Breast epithelium (tissue), 4 donors: ENCODE data around the gene SLC35F1. TPM values are rescaled to one million over a fixed set of nuclear protein-coding genes. Genes with fewer than 3 reads are reported as not detected.
"Not testable (repeated sequence)": the region's sequence is repeated elsewhere in the genome, so short reads cannot be mapped to it uniquely, and the experiment has no call there.

ENCODE experiments used
- DNase-seq, 2 donors: peaks; one replicate each; pipeline ENCODE4 v3.0.0-alpha.2; 2019; ENCODE audit warnings: low spot score in 2 of 2
- H3K27ac ChIP-seq, 2 donors: fragments of 200-600 bp; sonication (generic) in 1 of 2; one replicate each; pipeline ENCODE4 v1.5.1; 2016 to 2019; ENCODE audit warnings: mild to moderate bottlenecking in 1 of 2
- H3K27me3 ChIP-seq, 2 donors: fragments of 200-600 bp; sonication (generic) in 1 of 2; one replicate each; pipeline versions ENCODE4 v1.5.1 to v1.6.0; 2017 to 2019; ENCODE audit warnings: control low read depth in 1 of 2, mild to moderate bottlenecking in 1 of 2
- H3K36me3 ChIP-seq: fragments of 200-600 bp; one replicate; pipeline ENCODE4 v1.5.1; 2019
- H3K4me1 ChIP-seq, 2 donors: fragments of 200-600 bp; sonication (generic); one replicate each; pipeline ENCODE4 v1.5.1; 2016 to 2019; ENCODE audit warnings: control low read depth in 1 of 2
- H3K4me3 ChIP-seq, 3 donors: fragments of 200-600 bp; sonication (generic); 1 replicate in 2 of 3; 2 replicates in 1 of 3; pipeline ENCODE4 v1.5.1; 2016 to 2019; ENCODE audit warnings: mild to moderate bottlenecking in 3 of 3, moderate library complexity in 2 of 3
- H3K9me3 ChIP-seq, 2 donors: fragments of 200-600 bp; sonication (generic) in 1 of 2; one replicate each; pipeline ENCODE4 v1.5.1; 2016 to 2019; ENCODE audit warnings: control low read depth in 1 of 2
- POLR2A ChIP-seq: fragments of 450-650 bp; IDR thresholded peaks from one replicate; pipeline ENCODE4 v1.6.1; 2016; ENCODE audit warnings: antibody characterized with exemption, mild to moderate bottlenecking, moderate library complexity
- POLR2AphosphoS5 ChIP-seq, 3 donors: sonication (generic); formaldehyde crosslinking; IDR thresholded peaks; one replicate each; pipeline ENCODE4 v1.6.1; 2017; ENCODE audit warnings: antibody characterized with exemption in 3 of 3
- intact Hi-C: fragments of 100-400 bp; cut with DNase I; formaldehyde crosslinking; loops from one replicate; pipeline ENCODE4 v1.15.1; 2023; ENCODE audit warnings: low total_unique reads
- total RNA-seq, 3 donors: library from RNA; depleted of rRNA; stranded (reverse); fragments of >200 nt; gene quantifications; one replicate each; pipeline ENCODE4 v1.1.0, GENCODE V29; 2016
- TF ChIP-seq, protein P1 (sequence below), 3 donors: fragments of 450-650 bp; IDR thresholded peaks; one replicate each; pipeline ENCODE4 v1.5.1; 2016 to 2017; ENCODE audit warnings: antibody characterized with exemption in 3 of 3, mild to moderate bottlenecking in 3 of 3, moderate library complexity in 3 of 3

The SLC35F1 gene
- total RNA-seq, result 1 to 10 TPM in 1 of 3 donors, under 1 TPM in 2; 0.66 to 2.5 (median 0.80) TPM

DNA sequence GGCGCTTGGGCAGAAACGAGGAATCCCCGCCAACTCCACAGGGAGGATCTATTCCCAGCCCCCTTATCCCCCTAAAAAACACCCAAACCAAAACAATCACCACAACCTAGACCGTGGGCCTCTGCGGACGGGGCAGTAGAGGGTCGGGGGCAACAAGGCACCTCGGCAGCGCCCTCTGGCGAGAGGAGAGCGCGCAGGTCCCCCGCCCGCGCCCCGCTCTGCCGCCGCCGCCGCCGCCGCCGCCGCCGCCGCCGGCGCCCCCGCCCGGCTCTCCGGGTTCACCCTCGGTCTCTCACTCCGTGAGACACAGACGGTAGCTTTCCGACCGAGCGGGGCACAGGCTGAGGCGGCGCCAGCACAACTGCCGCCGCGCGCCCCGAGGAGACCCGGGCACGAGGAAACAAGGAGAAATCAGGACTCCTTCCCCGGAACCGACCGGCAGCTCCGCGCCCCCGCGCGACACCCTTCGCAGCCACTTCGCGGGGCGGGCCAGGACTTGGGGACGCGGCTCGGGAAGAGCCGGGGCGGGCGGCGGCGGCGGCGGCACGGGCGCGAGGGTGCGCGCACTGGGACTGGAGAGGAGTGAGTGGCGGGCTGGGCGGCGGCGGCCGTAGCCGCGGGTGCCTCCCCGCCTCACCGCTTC is at the start of gene SLC35F1:
TSS of gene SLC35F1 (plus strand) at position 307 of the 643 bp plus-strand sequence.
- Histone ChIP-seq H3K36me3 (no peaks in the 10 kb centered on the region), H3K27ac (no peak within 1 kb of the TSS), H3K9me3 (no peaks in the 10 kb centered on the region), H3K27me3 (peaks cover 0 to 38% of the 10 kb centered on the region in 2 donors), H3K4me3 (peak within 1 kb of the TSS; percentile 47 to 74 (median 59)), H3K4me1 (peaks cover 0 to 6% of the 10 kb centered on the region in 2 donors)
- DNase-seq, result no peak
- TF ChIP-seq, protein P1, sequence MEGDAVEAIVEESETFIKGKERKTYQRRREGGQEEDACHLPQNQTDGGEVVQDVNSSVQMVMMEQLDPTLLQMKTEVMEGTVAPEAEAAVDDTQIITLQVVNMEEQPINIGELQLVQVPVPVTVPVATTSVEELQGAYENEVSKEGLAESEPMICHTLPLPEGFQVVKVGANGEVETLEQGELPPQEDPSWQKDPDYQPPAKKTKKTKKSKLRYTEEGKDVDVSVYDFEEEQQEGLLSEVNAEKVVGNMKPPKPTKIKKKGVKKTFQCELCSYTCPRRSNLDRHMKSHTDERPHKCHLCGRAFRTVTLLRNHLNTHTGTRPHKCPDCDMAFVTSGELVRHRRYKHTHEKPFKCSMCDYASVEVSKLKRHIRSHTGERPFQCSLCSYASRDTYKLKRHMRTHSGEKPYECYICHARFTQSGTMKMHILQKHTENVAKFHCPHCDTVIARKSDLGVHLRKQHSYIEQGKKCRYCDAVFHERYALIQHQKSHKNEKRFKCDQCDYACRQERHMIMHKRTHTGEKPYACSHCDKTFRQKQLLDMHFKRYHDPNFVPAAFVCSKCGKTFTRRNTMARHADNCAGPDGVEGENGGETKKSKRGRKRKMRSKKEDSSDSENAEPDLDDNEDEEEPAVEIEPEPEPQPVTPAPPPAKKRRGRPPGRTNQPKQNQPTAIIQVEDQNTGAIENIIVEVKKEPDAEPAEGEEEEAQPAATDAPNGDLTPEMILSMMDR (IDR thresholded peaks at IDR 0.05), result no peak
- TF ChIP-seq POLR2AphosphoS5 (IDR thresholded peaks at IDR 0.05) (no peak), POLR2A (no peak)
- intact Hi-C loops, result no loop called here

DNA sequence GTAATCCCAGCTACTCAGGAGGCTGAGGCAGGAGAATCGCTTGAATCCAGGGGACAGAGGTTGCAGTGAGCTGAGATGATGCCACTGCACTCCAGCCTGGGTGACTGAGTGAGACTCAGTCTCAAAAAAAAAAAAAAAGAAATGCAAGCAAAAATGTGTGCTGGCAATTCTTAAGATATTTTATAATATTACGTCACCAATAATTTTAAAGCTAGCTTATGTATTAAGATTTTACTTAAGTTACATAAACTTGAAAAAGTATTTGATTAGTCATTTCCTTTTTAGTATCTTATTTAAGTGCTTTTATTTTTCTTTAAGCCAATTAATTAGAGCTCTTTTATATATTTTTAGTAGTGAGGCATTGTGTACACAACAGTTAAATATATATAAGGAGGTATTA is 48.5 kb upstream of the SLC35F1 start:
- peaks cover 0 to 11% of the 10 kb centered on the region in 2 donors for H3K9me3 ChIP-seq
- H3K4me3 ChIP-seq, H3K27ac ChIP-seq, H3K27me3 ChIP-seq, H3K36me3 ChIP-seq, H3K4me1 ChIP-seq, intact Hi-C loops, DNase-seq: not testable (repeated sequence)

DNA sequence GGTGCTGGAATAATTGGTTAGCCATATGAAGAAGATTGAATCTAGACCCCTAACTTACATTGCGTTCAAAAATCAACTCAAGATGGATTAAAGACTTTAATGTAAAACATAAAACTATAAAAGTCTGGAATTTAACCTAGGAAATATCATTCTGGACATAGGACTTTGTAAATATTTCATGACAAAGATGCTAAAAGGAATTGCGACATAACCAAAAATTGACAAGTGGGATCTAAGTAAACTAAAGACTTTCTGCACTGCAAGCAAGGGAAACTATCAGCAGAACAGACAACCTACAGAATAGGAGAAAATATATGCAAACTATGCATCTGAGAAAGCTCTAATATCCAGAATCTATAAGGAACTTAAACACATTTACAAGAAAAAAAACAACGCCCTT is 45.5 kb upstream of the SLC35F1 start:
- peaks cover 6 to 18% of the 10 kb centered on the region in 2 donors for H3K9me3 ChIP-seq
- TF ChIP-seq, protein P1 (IDR thresholded peaks at IDR 0.05), result no peak
- TF ChIP-seq POLR2A, result no peak
- TF ChIP-seq POLR2AphosphoS5 (IDR thresholded peaks at IDR 0.05), result no peak
- H3K36me3 ChIP-seq, result no peaks in the 10 kb centered on the region
- H3K27ac ChIP-seq, result no peak overlapping the region
- no peaks in the 10 kb centered on the region for H3K27me3 ChIP-seq
- H3K4me3 ChIP-seq, result no peak overlapping the region
- no peak for DNase-seq
- H3K4me1 ChIP-seq, result no peaks in the 10 kb centered on the region
- intact Hi-C loops, result no loop called here

DNA sequence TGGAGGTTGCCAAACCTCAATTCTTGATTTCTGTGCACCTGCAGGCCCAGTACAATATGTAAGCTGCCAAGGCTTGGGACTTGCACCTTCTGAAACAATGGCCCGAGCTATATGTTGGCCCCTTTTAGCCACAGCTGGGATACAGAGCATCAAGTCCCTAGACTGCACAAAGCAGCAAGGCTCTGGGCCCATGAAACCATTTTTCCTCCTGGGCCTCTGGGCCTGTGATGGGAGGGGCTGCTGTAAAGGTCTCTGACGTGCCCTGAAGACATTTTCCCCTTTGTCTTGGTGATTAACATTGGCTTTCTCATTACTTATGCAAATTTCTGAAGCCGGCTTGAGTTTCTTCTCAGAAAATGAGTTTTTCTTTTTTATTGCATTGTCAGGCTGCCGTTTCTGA is 40.5 kb upstream of the SLC35F1 start:
- TF ChIP-seq, protein P1 (IDR thresholded peaks at IDR 0.05), result no peak
- TF ChIP-seq POLR2A (no peak), POLR2AphosphoS5 (IDR thresholded peaks at IDR 0.05) (no peak)
- Histone ChIP-seq H3K27me3 (no peaks in the 10 kb centered on the region), H3K4me3 (no peak overlapping the region), H3K4me1 (no peaks in the 10 kb centered on the region), H3K9me3 (peaks cover 8 to 11% of the 10 kb centered on the region in 2 donors), H3K27ac (no peak overlapping the region), H3K36me3 (no peaks in the 10 kb centered on the region)
- intact Hi-C loops, result no loop called here
- DNase-seq, result no peak

DNA sequence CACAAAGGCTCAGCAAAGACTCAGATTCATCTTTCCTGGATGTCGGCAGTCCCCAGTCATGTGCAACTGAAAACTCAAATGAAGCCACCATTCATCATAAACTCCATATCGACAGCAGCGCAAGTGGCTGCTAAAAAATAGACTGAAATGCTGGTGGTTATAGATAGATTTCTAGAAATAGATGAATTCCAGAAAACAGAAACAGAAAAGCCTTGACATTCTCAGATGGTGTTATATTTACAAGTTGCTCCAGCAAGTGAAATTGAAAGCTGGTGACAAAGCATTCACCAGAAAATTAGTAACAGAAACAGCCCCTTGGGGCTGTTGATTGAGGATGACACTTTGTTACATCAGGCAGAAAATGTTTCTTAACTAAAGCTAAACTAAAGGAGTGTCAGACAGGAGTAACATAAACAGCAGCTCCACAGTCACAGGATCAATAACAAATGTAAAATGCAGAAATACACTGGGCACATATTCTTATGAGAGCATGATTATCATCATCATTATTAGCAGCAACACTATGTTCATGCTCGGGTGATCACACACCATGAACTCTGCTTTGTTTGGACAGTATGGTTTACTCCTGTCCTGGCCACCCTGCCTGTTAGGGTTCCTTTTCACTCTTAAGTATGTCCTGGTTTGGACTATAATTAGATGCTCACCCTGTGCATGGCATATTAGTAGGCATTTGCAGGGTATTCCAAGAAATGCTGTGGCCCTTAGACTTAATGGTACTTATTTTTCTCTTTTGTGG is 36.4 kb upstream of the SLC35F1 start:
- intact Hi-C loops, result no loop called here
- Histone ChIP-seq H3K9me3 (peaks cover 7 to 8% of the 10 kb centered on the region in 2 donors), H3K4me3 (no peak overlapping the region), H3K27me3 (no peaks in the 10 kb centered on the region), H3K27ac (no peak overlapping the region), H3K4me1 (no peaks in the 10 kb centered on the region), H3K36me3 (no peaks in the 10 kb centered on the region)
- no peak for DNase-seq
- TF ChIP-seq POLR2AphosphoS5 (IDR thresholded peaks at IDR 0.05) (no peak), POLR2A (no peak)
- TF ChIP-seq, protein P1 (IDR thresholded peaks at IDR 0.05), result no peak
